ENCODE measurements around the gene MED16. TPM values are rescaled to one million over a fixed set of nuclear protein-coding genes. Genes with fewer than 3 reads are reported as not detected.

The MED16 gene
- total and polyA plus RNA-seq, 2 donors, result 21.2 to 59.8 TPM

DNA sequence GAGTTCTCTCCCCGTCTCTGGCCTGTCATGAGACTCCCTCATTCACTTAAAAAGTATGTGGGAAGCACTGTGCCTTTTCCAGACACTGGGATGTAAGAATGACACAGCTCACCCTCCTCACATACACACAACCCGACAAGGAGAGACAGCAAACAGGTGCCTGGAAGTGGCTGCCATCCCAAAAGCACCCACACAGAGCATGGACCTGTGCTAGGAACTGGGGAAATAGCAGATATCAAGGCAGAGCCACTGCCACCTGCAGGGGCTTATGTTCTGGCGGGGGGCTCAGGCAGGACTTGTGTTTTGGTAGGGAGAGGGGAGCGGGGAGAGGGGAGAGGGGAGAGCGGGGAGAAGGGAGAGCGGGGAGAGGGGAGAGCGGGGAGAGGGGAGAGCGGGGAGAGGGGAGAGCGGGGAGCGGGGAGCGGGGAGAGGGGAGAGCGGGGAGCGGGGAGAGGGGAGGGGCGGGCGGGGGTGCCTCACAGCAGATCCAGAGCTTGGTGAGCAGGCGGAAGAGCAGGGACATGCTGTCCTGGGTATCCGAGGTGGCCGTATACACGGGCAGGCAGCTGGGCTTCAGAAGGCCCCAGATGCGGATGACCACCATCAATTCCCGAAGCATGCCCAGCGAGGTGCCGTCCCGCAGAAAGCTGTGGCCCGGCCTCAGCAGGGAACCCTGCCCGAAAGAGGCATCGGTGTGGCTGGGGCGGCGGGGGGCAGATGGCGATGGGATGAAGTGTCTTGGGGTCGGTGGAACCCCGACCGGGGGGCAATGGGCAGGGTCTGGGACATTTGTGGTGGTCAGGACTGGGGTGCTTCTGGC lies 21.3 kb downstream of the MED16 start:
- 89% methylated on average over 24 of the region's 33 CpGs for WGBS
- Histone ChIP-seq H3K36me3 (ENCODE audit: insufficient read depth) (peaks cover 2% of the 10 kb centered on the region), H3K4me1 (ENCODE audit: insufficient read depth) (no peaks in the 10 kb centered on the region), H3K27ac (ENCODE audit: low read depth) (peak overlapping the region; percentile 80), H3K4me3 (ENCODE audit: low read depth, low read length) (no peak overlapping the region)
- DNase-seq (ENCODE audit: extremely low spot score), result no peak

DNA sequence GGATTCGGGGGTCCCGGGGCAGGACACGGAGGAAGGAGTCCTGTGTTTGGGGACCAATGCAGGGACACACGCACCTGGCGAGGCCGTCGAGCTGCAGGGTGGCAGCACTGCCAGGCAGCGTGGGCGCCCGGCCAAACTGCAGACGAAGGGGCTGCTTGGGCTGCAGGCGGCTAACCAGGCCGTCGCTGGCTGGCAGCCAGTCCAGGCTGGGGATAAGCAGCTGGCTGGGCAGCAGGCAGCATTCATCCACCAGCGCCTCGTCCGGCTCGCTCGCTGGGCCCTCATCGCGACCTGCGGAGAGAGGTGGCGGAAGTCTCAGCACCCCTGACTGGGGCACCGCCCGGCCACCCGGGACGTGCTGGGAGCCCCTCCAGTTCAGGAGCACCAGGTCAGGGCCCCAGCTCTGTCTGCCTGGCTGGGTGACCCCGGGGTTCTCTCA lies 22.0 kb downstream of the MED16 start:
- 65% methylated on average over 28 of the region's 28 CpGs for WGBS

DNA sequence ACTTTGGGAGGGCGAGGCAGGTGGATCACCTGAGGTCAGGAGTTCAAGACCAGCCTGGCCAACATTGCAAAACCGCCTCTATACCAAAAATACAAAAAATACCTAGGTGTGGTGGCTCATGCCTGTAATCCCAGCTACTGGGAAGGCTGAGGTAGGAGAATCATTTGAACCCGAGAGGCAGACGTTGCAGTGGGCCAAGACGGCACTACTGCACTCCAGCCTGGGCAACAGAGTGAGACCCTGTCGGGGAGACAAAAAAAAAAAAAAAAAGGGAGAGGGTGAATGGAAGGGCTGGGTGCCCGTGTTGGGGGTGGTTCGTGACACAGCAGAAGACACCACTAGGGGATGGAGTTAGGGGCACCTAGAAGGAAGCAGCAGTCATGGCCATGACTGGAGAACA lies 22.7 kb downstream of the MED16 start:
- peaks cover 2% of the 10 kb centered on the region for H3K36me3 ChIP-seq (ENCODE audit: insufficient read depth)
- no peak overlapping the region for H3K4me3 ChIP-seq (ENCODE audit: low read depth, low read length)
- no peak for DNase-seq (ENCODE audit: extremely low spot score)
- H3K27ac ChIP-seq (ENCODE audit: low read depth), result no peak overlapping the region
- WGBS, result 89% methylated on average over 8 of the region's 8 CpGs
- no peaks in the 10 kb centered on the region for H3K4me1 ChIP-seq (ENCODE audit: insufficient read depth)

More for the DNA sequence above, 22.0 kb downstream of the MED16 start:
- H3K27ac ChIP-seq (ENCODE audit: low read depth), result no peak overlapping the region
- no peak for DNase-seq (ENCODE audit: extremely low spot score)
- H3K4me1 ChIP-seq (ENCODE audit: insufficient read depth), result no peaks in the 10 kb centered on the region
- no peak overlapping the region for H3K4me3 ChIP-seq (ENCODE audit: low read depth, low read length)
- peaks cover 2% of the 10 kb centered on the region for H3K36me3 ChIP-seq (ENCODE audit: insufficient read depth)

DNA sequence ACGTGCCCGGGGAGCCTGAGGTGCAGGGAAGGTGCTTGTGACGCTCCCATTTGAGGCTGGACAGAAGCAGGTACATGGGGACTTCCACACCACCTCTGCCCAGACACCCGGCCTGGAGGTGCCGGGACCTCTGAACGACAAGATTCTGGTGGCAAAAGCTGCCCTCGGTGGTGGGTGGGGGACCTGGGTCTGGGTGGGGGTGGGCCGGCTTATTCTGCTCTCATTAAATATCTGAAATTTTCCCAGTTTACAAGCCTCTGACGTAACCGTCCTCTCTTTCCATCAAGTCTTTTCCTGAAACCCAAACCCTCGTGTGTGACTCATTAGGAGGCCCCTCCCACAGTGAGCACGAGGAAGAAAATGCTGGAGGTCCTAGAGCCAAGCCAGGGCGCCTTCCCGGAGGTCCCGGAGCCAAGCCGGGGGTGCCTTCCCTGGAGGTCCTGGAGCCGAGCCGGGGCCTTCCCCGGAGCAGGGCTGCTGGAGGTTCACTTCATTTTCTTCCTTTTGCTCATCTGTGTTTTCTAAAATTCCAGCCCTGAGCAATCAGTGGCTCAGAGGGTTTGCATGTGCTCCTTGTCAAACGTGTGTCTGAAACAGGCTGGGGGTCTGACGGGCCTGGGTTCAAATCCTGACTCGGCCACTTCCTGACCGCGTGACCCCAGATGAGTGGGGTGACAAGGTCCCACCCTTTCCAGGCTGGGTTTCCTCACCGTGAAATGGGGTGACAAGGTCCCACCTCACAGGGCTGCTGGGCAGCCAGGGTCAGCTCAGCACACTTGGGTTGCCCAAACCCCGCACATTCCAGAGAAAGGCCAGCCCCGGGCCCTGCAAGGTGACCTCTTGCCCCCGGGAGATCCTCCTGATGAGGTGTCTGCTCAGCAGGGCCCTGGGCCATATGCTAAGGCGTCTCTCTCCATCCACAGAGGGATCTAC lies 23.5 kb downstream of the MED16 start:
- peaks cover 2% of the 10 kb centered on the region for H3K36me3 ChIP-seq (ENCODE audit: insufficient read depth)
- no peaks in the 10 kb centered on the region for H3K4me1 ChIP-seq (ENCODE audit: insufficient read depth)
- peak overlapping the region; percentile 83 for H3K27ac ChIP-seq (ENCODE audit: low read depth)
- no peak for DNase-seq (ENCODE audit: extremely low spot score)
- no peak overlapping the region for H3K4me3 ChIP-seq (ENCODE audit: low read depth, low read length)
- 45% methylated on average over 29 of the region's 29 CpGs for WGBS

DNA sequence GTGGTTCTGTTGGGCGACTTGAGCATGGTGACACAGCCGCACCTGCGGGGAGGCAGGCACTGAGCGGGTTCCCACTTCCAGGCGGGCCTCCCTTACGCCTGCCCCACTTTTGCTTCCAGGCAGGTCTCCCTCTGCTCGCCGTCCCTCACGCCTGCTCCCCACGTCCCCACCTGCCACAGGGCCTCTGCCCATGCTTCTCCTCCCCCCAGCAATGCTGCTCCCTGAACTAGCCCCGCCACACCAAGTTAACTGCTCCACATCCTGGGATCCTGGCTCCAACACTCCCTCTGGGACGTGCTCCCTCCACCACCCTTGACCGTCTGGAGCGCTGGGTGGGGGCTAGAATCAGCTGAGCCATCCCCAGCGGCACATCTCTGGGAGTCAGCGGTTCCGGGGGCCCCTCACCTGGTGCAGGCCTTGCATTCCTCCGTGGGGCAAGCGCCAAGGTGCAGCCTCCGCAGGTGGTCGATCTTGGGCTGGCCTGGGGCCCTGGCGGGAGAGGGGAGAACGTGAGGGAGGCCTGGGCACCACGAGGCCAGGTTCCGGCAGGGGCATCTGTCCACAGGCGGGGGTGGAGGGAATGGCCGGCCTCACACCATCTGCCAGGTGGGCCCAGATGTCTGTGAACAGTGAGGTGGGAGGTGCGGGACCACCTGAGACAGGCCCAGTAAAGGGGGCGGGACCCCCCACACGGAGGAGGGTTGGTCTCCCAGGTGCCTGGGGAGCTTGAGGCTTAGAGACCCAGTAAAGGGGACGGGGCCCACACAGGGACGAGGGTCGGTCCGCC lies 24.3 kb downstream of the MED16 start:
- no peak for DNase-seq (ENCODE audit: extremely low spot score)
- 87% methylated on average over 34 of the region's 34 CpGs for WGBS
- Histone ChIP-seq H3K27ac (ENCODE audit: low read depth) (peak overlapping the region; percentile 83), H3K36me3 (ENCODE audit: insufficient read depth) (peaks cover 2% of the 10 kb centered on the region), H3K4me1 (ENCODE audit: insufficient read depth) (no peaks in the 10 kb centered on the region), H3K4me3 (ENCODE audit: low read depth, low read length) (no peak overlapping the region)

DNA sequence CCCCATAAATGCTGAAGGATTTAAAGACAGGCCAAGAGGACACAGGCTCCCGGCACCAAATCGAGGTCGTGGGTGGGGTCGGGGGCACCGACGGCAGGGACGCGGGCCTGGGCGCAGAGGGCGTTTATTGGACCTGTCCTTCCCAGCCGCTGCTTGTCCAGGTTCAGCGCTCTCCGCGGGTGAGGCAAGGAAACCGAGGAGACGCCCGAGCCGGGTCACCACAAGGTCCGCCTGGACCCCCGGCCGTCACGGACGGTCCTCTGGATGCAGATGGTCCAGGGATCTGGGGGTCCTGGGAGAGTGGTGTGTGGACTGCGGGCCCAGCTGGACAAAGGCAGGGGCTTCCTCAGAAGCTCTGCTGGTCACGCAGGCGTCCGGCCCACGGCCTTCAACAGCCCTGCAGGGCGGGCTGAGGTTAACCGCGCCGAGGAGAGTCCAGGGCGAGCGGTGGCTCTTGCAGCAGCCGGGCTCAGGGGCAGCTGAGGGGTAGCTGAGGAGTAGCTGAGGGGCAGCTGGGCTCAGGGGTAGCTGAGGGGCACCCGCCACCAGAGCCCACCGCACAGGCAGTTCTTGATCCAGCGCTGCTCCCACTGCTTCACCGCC lies 25.0 kb downstream of the MED16 start:
- no peak overlapping the region for H3K4me3 ChIP-seq (ENCODE audit: low read depth, low read length)
- no peak overlapping the region for H3K27ac ChIP-seq (ENCODE audit: low read depth)
- H3K36me3 ChIP-seq (ENCODE audit: insufficient read depth), result peaks cover 2% of the 10 kb centered on the region
- no peaks in the 10 kb centered on the region for H3K4me1 ChIP-seq (ENCODE audit: insufficient read depth)
- no peak for DNase-seq (ENCODE audit: extremely low spot score)
- 93% methylated on average over 39 of the region's 39 CpGs for WGBS

DNA sequence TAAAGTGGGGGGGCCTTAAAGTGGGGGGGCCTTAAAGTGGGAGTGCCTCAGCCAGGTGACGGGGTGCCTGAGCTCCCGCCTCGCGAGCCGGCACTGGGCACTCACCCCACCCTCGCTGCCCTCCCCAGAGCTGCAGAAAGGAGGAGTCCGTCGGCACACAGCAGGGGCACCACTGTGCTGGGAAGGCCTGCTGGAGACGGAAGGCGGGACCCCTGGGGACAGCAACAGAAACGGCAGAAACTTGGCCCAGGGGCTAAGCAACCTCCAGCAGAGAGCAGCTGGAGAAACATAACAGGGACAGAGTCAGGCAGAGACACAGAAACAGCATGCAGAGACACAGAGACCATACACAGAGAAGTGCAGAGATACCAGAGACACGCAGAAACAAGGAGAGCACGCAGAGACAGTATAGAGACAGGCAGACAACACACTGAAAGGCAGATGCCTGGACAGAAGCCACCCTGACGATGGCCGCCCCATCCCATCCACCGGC lies 25.6 kb downstream of the MED16 start:
- 78% methylated on average over 16 of the region's 16 CpGs for WGBS
- no peak overlapping the region for H3K27ac ChIP-seq (ENCODE audit: low read depth)
- DNase-seq (ENCODE audit: extremely low spot score), result no peak

DNA sequence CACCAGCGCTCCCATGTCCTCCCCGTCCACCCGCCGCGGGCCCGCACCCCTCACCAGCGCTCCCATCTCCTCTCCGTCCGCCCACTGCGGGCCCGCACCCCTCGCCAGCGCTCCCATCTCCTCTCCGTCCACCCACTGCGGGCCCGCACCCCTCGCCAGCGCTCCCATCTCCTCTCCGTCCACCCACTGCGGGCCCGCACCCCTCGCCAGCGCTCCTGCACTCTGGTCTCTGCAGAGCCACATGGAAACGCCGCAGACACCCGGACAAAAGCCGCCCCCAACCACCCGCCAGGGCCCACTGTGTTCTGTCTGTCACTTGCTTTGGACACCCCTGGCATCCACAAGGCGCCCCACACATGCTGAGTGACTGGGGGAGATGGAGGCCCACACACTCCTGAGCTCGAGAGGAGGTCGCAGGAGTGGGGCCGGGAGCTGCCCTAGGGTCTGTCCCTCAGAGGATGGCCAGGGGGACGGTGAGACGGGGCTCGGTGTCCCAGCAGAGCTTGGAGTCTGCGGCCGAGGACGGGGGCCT lies 26.2 kb downstream of the MED16 start:
- 84% methylated on average over 38 of the region's 38 CpGs for WGBS
- H3K4me3 ChIP-seq (ENCODE audit: low read depth, low read length), result no peak overlapping the region
- DNase-seq (ENCODE audit: extremely low spot score), result no peak
- H3K36me3 ChIP-seq (ENCODE audit: insufficient read depth), result peaks cover 2% of the 10 kb centered on the region
- no peaks in the 10 kb centered on the region for H3K4me1 ChIP-seq (ENCODE audit: insufficient read depth)
- H3K27ac ChIP-seq (ENCODE audit: low read depth), result no peak overlapping the region

More for the DNA sequence above, 25.6 kb downstream of the MED16 start:
- H3K4me1 ChIP-seq (ENCODE audit: insufficient read depth), result no peaks in the 10 kb centered on the region
- H3K36me3 ChIP-seq (ENCODE audit: insufficient read depth), result peaks cover 2% of the 10 kb centered on the region
- no peak overlapping the region for H3K4me3 ChIP-seq (ENCODE audit: low read depth, low read length)

DNA sequence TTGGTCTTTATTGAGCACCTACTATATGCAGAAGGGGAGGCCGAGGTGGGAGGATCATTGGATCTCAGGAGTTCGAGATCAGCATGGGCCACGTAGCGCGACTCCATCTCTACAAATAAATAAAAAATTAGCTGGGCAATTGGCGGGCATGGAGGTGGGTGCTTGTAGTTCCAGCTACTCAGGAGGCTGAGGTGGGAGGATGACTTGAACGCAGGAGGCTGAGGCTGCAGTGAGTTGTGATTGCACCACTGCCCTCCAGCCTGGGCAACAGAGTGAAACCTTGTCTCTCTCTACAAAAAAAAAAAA lies 29.7 kb downstream of the MED16 start:
- Histone ChIP-seq H3K4me3 (ENCODE audit: low read depth, low read length) (no peak overlapping the region), H3K27ac (ENCODE audit: low read depth) (no peak overlapping the region), H3K36me3 (ENCODE audit: insufficient read depth) (no peaks in the 10 kb centered on the region), H3K4me1 (ENCODE audit: insufficient read depth) (peaks cover 1% of the 10 kb centered on the region)
- WGBS, result 78% methylated on average over 7 of the region's 7 CpGs
- DNase-seq (ENCODE audit: extremely low spot score), result no peak

DNA sequence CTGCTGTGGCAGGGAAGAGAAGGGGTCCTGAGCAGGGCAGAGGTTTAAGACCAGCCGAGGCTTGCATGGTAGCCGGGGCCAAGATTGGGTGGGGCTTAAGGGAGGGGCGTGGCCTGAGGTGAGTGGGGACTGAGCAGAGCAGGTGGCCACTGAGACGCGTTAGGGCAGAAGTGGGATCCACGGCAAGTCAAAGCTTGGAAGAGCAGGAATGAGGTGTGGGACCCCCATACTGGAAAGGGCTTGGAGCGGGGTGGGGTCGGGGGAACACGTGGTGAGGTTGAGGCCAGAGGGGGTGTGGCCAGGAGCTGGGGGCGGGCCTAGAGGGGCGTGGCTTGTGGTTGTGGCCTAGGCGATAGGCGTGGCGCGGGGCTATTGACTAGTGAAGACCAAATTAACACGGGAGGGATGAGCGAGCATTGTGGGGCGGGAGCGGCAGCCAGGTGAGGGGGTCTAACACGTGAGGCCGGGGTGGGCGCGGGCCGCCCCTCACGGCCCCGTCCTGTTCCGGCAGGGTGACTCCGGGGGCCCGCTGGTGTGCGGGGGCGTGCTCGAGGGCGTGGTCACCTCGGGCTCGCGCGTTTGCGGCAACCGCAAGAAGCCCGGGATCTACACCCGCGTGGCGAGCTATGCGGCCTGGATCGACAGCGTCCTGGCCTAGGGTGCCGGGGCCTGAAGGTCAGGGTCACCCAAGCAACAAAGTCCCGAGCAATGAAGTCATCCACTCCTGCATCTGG lies 30.2 kb downstream of the MED16 start:
- 27% methylated on average over 48 of the region's 48 CpGs for WGBS
- Histone ChIP-seq H3K36me3 (ENCODE audit: insufficient read depth) (no peaks in the 10 kb centered on the region), H3K4me1 (ENCODE audit: insufficient read depth) (peaks cover 1% of the 10 kb centered on the region), H3K27ac (ENCODE audit: low read depth) (no peak overlapping the region), H3K4me3 (ENCODE audit: low read depth, low read length) (no peak overlapping the region)
- no peak for DNase-seq (ENCODE audit: extremely low spot score)

DNA sequence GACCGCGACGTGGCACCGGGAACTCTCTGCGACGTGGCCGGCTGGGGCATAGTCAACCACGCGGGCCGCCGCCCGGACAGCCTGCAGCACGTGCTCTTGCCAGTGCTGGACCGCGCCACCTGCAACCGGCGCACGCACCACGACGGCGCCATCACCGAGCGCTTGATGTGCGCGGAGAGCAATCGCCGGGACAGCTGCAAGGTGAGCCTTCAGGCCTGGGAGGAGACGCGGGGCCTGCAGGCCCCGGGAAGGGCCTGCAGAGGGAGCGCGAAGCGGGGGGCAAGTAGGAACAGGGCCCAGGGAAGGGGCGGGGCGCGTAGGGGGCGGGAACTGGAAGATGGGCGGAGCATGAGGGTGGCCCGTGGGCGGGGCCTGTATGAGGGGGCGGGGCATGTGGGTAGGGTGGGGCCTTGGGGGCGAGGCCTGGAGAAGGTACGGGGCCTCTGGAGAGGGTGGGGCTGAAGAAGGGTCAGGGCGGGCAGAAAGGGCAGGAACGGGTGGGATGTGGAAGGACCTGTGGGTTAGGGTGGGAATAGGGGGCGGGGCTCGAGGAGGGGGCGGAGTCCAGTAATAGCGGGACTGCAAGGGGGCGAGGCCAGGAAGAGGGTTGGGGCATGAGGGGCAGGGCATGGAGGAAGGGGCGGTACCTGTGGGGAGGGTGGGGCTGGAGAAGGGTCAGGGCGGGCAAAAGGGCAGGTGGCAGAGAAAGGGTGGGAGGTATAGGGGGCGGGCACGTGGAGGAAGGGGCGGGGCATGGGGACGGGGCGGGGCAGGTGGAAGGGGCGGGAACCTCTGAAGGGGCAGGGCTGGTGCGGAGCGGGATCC lies 31.0 kb downstream of the MED16 start:
- 23% methylated on average over 60 of the region's 60 CpGs for WGBS
- DNase-seq (ENCODE audit: extremely low spot score), result no peak
- Histone ChIP-seq H3K27ac (ENCODE audit: low read depth) (no peak overlapping the region), H3K36me3 (ENCODE audit: insufficient read depth) (no peaks in the 10 kb centered on the region), H3K4me3 (ENCODE audit: low read depth, low read length) (no peak overlapping the region), H3K4me1 (ENCODE audit: insufficient read depth) (peaks cover 1% of the 10 kb centered on the region)
